Tibial artery (tissue), 4 donors: ENCODE data around the gene PTK7.

ENCODE experiments used
- DNase-seq, 2 donors: peaks; one replicate each; pipeline ENCODE4 v3.0.0-alpha.2; 2019
- H3K27ac ChIP-seq, 2 donors: fragments of 200-600 bp; sonication (generic) in 1 of 2; 1 replicate in 1 of 2; 2 replicates in 1 of 2; pipeline ENCODE4 v1.5.1; 2018 to 2019; ENCODE audit warnings: mild to moderate bottlenecking in 1 of 2
- H3K27me3 ChIP-seq, 2 donors: fragments of 200-600 bp; sonication (generic) in 1 of 2; one replicate each; pipeline versions ENCODE4 v1.5.1 to v1.6.0; 2016 to 2019
- H3K36me3 ChIP-seq, 3 donors: fragments of 200-600 bp; sonication (generic) in 2 of 3; one replicate each; pipeline ENCODE4 v1.5.1; 2016 to 2019; ENCODE audit warnings: mild to moderate bottlenecking in 2 of 3
- H3K4me1 ChIP-seq, 4 donors: fragments of 200-600 bp; sonication (generic) in 2 of 4; 1 replicate in 3 of 4; 2 replicates in 1 of 4; pipeline ENCODE4 v1.5.1; 2016 to 2019
- H3K4me3 ChIP-seq, 2 donors: fragments of 200-600 bp; sonication (generic) in 1 of 2; 1 replicate in 1 of 2; 2 replicates in 1 of 2; pipeline ENCODE4 v1.5.1; 2018 to 2019; ENCODE audit warnings: mild to moderate bottlenecking in 2 of 2
- H3K9me3 ChIP-seq, 3 donors: fragments of 200-600 bp; sonication (generic) in 1 of 3; one replicate each; pipeline ENCODE4 v1.5.1; 2016 to 2019
- intact Hi-C: fragments of 100-400 bp; cut with DNase I; formaldehyde crosslinking; loops from one replicate; pipeline ENCODE4 v1.15.0; 2023; ENCODE audit warnings: low total_unique reads
- TF ChIP-seq, protein P1 (sequence below), 2 experiments: fragments of 200-600 bp in 1 of 2; fragments of 450-650 bp in 1 of 2; IDR thresholded peaks; one replicate each; pipeline ENCODE4 v1.5.1; 2017 to 2019; ENCODE audit warnings: antibody characterized with exemption in 2 of 2, mild to moderate bottlenecking in 1 of 2, moderate library complexity in 1 of 2

PTK7 gene

DNA sequence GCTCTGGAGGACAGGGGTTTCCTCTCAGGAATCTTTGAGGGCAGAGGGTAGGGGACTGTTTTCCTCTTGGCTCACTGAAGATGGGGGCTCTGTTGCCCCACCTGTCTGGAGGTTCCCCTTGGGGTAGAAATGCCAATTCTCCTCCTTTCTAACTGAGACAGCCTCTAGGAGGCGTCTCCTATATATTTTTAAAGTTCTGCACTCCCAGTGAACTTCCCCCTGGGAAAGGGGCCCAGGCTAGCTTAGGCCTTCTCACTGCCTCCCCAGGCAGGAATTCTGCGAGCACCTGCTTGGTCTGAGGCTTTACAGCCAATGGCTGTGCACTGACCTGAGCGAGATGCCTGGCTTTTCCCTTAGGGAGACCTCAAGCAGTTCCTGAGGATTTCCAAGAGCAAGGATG, 70.1 kb downstream of the PTK7 start:
- Histone ChIP-seq H3K36me3 (peaks cover 0 to 7% (median 0%) of the 10 kb centered on the region in 3 donors), H3K4me1 (peaks cover 0 to 11% (median 5%) of the 10 kb centered on the region in 4 donors), H3K9me3 (no peaks in the 10 kb centered on the region), H3K27me3 (no peaks in the 10 kb centered on the region), H3K27ac (no peak overlapping the region), H3K4me3 (no peak overlapping the region)
- DNase-seq, result no peak
- intact Hi-C loops, result no loop called here
- TF ChIP-seq, protein P1, sequence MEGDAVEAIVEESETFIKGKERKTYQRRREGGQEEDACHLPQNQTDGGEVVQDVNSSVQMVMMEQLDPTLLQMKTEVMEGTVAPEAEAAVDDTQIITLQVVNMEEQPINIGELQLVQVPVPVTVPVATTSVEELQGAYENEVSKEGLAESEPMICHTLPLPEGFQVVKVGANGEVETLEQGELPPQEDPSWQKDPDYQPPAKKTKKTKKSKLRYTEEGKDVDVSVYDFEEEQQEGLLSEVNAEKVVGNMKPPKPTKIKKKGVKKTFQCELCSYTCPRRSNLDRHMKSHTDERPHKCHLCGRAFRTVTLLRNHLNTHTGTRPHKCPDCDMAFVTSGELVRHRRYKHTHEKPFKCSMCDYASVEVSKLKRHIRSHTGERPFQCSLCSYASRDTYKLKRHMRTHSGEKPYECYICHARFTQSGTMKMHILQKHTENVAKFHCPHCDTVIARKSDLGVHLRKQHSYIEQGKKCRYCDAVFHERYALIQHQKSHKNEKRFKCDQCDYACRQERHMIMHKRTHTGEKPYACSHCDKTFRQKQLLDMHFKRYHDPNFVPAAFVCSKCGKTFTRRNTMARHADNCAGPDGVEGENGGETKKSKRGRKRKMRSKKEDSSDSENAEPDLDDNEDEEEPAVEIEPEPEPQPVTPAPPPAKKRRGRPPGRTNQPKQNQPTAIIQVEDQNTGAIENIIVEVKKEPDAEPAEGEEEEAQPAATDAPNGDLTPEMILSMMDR (IDR thresholded peaks at IDR 0.05), result no peak

DNA sequence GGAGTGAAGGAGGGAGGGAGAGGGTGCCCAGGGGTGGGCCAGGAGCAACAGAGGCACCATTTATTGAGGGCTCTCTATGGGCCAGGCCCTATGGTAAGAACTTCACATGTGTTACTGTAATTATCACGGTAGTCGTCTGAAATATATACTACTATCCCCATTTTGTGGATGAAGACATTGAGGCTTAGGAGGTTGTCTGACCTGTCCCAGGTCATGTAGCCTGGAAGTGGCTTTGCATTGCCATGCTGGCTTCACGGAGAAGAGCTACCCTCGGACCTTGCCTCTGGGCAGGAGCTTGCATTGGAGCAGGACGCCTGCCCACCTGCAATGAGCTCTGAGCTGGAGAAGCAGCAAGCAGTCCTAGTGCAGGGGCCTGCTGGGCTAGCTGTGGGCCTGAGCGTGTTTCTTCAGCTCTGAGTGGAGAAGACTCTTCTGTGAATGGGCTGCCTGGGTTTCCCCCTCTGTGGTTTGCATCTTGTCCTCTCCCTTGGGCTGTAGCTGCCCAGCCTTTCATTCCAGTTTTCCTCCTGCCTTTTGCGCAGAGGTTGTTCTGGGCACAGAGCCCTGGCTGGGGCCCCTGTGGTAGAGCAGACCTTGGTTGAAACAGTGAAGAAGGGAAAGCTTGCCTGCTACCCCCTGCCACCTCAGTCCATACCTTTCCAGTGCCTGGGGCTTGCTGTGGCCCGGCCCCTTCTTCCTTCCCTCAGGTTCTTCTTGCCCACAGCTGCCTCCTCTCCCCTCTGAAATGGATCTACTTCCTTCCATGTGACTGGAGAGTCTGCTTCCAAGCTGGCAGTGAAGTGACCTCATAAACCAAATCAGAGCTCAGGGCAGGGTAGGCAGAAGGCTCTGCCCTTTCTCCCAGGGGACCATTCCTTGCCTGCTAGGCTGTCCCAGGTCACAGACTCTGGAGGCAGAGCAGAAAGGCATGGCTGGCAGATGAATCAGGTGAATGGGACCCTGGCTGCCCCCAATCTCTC, 70.9 kb downstream of the PTK7 start:
- Histone ChIP-seq H3K9me3 (no peaks in the 10 kb centered on the region), H3K27me3 (no peaks in the 10 kb centered on the region), H3K4me1 (peaks cover 0 to 11% (median 5%) of the 10 kb centered on the region in 4 donors), H3K36me3 (peaks cover 0 to 2% (median 0%) of the 10 kb centered on the region in 3 donors), H3K27ac (no peak overlapping the region), H3K4me3 (no peak overlapping the region)
- DNase-seq, result no peak
- intact Hi-C loops, result no loop called here
- TF ChIP-seq, protein P1 (IDR thresholded peaks at IDR 0.05), result no peak

DNA sequence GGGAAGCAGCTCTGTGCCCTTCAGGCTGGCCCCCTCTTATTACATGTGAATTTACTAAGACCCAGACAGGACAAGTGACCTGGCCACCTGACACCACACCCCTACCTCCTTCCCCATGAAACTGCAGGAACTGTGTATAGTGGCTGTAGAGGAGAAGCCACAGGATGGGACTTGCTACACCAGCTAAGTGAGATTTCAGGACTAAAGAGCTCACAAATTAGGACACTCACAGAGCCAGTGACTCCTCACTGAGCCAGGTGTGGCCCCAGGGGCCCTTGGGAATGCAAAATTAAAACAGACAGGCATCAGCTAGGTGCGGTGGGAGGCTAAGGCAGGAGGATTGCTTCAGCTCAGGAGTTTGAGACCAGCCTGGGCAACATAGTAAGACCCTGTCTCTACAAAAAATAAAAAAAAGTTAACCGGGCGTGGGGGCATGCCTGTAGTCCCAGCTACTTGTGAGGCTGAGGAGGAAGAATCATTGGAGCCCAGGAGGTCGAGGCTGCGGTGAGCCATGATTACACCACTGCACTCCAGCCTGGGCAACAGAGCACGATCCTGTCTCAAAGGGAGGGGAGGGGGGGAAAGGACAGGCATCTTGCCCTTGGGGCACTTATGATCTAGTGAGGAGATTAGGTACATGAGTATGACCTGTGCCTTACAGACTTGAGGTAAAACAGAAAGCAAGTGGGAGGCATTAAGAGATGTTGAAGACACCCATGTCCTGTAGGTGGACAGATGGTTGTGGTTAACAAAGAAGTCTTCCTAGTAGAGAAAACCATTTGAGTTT, 71.8 kb downstream of the PTK7 start:
- H3K4me1 ChIP-seq, result peaks cover 0 to 11% (median 5%) of the 10 kb centered on the region in 4 donors
- H3K4me3 ChIP-seq, result no peak overlapping the region
- H3K36me3 ChIP-seq, result no peaks in the 10 kb centered on the region
- H3K9me3 ChIP-seq, result no peaks in the 10 kb centered on the region
- intact Hi-C loops, result no loop called here
- no peak for DNase-seq
- H3K27me3 ChIP-seq, result no peaks in the 10 kb centered on the region
- no peak overlapping the region for H3K27ac ChIP-seq
- TF ChIP-seq, protein P1 (IDR thresholded peaks at IDR 0.05), result no peak

DNA sequence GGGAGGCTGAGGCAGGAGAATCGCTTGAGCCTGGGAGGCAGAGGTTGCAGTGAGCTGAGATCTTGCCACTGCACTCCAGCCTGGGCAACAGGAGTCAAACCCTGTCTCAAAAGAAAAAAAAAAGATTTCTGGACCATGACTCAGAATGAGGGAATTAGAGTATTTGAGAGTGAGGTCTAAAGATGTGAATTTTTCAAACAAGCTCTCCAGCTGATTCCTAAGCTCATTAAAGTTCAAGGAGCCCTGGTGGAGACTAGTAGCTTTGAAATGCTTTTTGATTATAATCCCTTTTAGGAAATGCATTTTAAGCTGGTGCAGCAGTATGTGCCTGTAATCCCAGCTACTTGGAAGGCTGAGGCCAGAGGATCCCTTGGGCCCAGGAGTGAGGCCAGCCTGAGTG, 73.2 kb downstream of the PTK7 start:
- H3K4me1 ChIP-seq, result no peaks in the 10 kb centered on the region
- no peaks in the 10 kb centered on the region for H3K27me3 ChIP-seq
- intact Hi-C loops, result no loop called here
- no peaks in the 10 kb centered on the region for H3K36me3 ChIP-seq
- no peak overlapping the region for H3K27ac ChIP-seq
- no peaks in the 10 kb centered on the region for H3K9me3 ChIP-seq
- no peak overlapping the region for H3K4me3 ChIP-seq
- TF ChIP-seq, protein P1 (IDR thresholded peaks at IDR 0.05), result no peak
- DNase-seq, result no peak

DNA sequence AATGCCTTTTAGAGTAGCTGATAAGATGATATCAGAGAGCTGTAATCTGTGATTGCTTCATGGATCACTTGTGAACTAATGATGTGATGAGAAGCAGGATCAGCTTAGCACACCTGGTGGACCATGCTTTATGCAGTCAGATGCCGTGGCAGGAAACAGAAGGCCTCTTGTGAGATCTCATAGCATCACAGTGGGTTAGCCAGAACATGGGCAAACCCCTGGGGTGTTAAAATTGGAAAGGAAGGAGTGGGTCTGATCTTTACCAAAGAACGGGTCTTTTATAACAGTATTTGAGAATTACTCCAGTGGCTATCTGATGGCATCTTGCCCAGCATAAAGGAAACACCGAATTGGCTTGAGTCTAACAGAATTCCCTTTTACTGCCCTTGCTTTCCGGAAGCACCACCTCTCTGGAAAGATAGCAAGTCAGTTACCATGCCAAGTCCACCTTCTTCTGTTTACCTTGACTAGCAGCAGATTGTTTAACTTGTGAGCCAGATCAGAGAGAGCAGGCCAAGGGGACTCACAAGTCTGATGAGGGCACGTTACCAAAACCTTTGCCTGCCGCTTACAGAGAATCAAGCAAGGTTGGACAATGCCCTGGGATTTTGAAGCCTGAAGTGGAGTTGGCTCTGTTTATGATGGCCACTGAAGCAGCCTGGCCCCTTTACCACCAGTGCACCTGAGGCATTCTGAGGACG, 74.1 kb downstream of the PTK7 start:
- Histone ChIP-seq H3K27ac (no peak overlapping the region), H3K4me1 (no peaks in the 10 kb centered on the region), H3K9me3 (no peaks in the 10 kb centered on the region), H3K36me3 (no peaks in the 10 kb centered on the region), H3K27me3 (no peaks in the 10 kb centered on the region), H3K4me3 (no peak overlapping the region)
- intact Hi-C loops, result no loop called here
- TF ChIP-seq, protein P1 (IDR thresholded peaks at IDR 0.05), result no peak
- no peak for DNase-seq
